Smooth muscle cell (in vitro differentiated cells): ENCODE measurements around the gene RNF214. TPM values are rescaled to one million over a fixed set of nuclear protein-coding genes. Genes with fewer than 3 reads are reported as not detected.
"Not testable (repeated sequence)": the region's sequence is repeated elsewhere in the genome, so short reads cannot be mapped to it uniquely, and the experiment has no call there.

Source experiments
- DNase-seq: peaks from one replicate; lab custom pipeline; 2025; ENCODE audit not compliant: unreplicated experiment; lab: John Stamatoyannopoulos, UW
- H2AFZ ChIP-seq: fragments of 200-600 bp; sonication (generic); 2 replicates; pipeline ENCODE4 v1.6.0; 2016; ENCODE audit warnings: antibody characterized with exemption, low read depth, mild to moderate bottlenecking
- H3F3A ChIP-seq: fragments of 200-600 bp; sonication (generic); 2 replicates; pipeline ENCODE4 v1.6.0; 2017; ENCODE audit warnings: antibody characterized with exemption, low read depth
- H3K27ac ChIP-seq: fragments of 200-600 bp; sonication (generic); 2 replicates; pipeline ENCODE4 v1.5.1; 2016; ENCODE audit warnings: low read depth, mild to moderate bottlenecking
- H3K27me3 ChIP-seq: fragments of 200-600 bp; sonication (generic); 2 replicates; pipeline ENCODE4 v1.6.1; 2016; ENCODE audit warnings: low read depth, mild to moderate bottlenecking
- H3K36me3 ChIP-seq: fragments of 200-600 bp; sonication (generic); 2 replicates; pipeline ENCODE4 v1.5.1; 2016; ENCODE audit warnings: low read depth
- H3K4me1 ChIP-seq: fragments of 200-600 bp; sonication (generic); 2 replicates; pipeline ENCODE4 v1.5.1; 2016; ENCODE audit warnings: low read depth
- H3K4me2 ChIP-seq: fragments of 200-600 bp; sonication (generic); 2 replicates; pipeline ENCODE4 v1.6.0; 2016; ENCODE audit warnings: mild to moderate bottlenecking
- H3K4me3 ChIP-seq: fragments of 200-600 bp; sonication (generic); 2 replicates; pipeline ENCODE4 v1.5.1; 2016; ENCODE audit warnings: mild to moderate bottlenecking
- H3K79me2 ChIP-seq: fragments of 200-600 bp; sonication (generic); 2 replicates; pipeline ENCODE4 v1.6.0; 2016; ENCODE audit warnings: low read depth, mild to moderate bottlenecking
- H3K9ac ChIP-seq: fragments of 200-600 bp; sonication (generic); 2 replicates; pipeline ENCODE4 v1.6.0; 2016; ENCODE audit warnings: low read depth
- H3K9me3 ChIP-seq: fragments of 200-600 bp; sonication (generic); replicated peaks from 2 replicates; pipeline ENCODE4 v1.5.1; 2016; ENCODE audit warnings: low read depth
- H4K20me1 ChIP-seq: fragments of 200-600 bp; sonication (generic); 2 replicates; pipeline ENCODE4 v1.6.0; 2016; ENCODE audit warnings: low read depth
- WGBS: methylation state at CpG from one replicate; pipeline ENCODE4 v1.1.7; 2016; ENCODE audit warnings: low lambda C conversion rate; 5-methylcytosine and 5-hydroxymethylcytosine counted together
- polyA plus RNA-seq: library from polyadenylated mRNA; unstranded; fragments of >200 nt; fragmentation: Nextera tagmentation; extraction: Ambion mirVana; gene quantifications from 2 replicates; pipeline ENCODE4 v1.2.1, GENCODE V29; 2016
- total RNA-seq: library from RNA; depleted of rRNA; stranded (reverse); fragments of >200 nt; gene quantifications from 2 replicates; pipeline ENCODE4 v1.2.3, GENCODE V29; 2014
- TF ChIP-seq, protein P1 (sequence below): fragments of 200-600 bp; sonication (generic); IDR thresholded peaks from 2 replicates; pipeline ENCODE4 v1.5.1; 2017; ENCODE audit warnings: borderline replicate concordance, mild to moderate bottlenecking, antibody characterized with exemption; ENCODE audit not compliant: insufficient read depth, poor library complexity, severe bottlenecking

The RNF214 gene
- total RNA-seq (12.6 and 15.8 TPM in 2 replicates), polyA plus RNA-seq (10.9 and 17.3 TPM in 2 replicates)

DNA sequence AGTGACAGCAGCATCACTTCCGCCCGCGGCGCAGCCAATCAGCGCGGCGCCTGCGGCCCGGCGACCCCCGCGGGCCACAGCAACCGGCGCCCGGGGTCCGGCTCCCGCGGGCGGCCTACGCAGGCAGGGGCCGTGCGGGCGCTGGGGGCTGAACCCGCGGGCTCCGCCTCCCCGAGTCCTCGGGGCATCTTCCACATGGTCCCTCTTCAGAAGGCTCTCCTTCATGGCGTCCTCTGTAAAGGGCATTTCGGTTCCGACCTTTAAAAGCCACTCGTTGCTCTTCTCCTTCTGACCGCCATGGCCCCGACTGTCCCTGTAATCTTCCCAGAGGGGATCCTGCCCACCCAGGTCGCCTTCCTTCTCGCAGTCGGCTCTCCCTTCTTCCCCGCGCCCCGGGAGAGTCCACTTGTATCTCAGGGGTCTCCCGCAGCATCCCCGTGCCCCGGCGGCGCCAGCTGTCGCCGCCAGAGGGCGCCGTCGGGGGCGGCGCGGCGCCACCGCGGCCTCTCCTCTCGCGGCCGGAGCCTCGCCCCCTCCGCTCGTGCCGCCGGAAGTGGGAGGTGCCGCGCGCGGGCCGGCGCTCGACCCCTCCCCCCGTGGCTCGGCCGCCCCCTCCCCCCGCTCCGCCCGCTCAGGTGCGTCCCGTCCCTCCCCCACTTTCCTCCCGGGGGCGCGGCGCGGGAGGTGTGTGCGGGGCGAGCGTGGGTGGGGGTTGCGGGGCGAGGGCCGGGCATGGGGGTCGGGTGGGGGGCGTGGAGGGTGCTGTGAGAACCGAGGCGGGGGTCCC, at the start of gene RNF214:
RNF214 (plus strand) TSS at position 580 of the 787 bp plus-strand sequence. CDS start 1,602 bp downstream, outside the sequence.
- DNase-seq = peak; percentile 66
- H3K4me2 ChIP-seq = peak within 1 kb of the TSS; percentile 99
- no peaks in the 10 kb centered on the region for H3K36me3 ChIP-seq
- peak within 1 kb of the TSS; percentile 96 for H2AFZ ChIP-seq
- H3K79me2 ChIP-seq = peaks cover 51% of the 10 kb centered on the region
- H3K4me3 ChIP-seq = peak within 1 kb of the TSS; percentile 92
- no peaks in the 10 kb centered on the region for H4K20me1 ChIP-seq
- H3K9ac ChIP-seq = peak within 1 kb of the TSS; percentile 88
- TF ChIP-seq, protein P1, sequence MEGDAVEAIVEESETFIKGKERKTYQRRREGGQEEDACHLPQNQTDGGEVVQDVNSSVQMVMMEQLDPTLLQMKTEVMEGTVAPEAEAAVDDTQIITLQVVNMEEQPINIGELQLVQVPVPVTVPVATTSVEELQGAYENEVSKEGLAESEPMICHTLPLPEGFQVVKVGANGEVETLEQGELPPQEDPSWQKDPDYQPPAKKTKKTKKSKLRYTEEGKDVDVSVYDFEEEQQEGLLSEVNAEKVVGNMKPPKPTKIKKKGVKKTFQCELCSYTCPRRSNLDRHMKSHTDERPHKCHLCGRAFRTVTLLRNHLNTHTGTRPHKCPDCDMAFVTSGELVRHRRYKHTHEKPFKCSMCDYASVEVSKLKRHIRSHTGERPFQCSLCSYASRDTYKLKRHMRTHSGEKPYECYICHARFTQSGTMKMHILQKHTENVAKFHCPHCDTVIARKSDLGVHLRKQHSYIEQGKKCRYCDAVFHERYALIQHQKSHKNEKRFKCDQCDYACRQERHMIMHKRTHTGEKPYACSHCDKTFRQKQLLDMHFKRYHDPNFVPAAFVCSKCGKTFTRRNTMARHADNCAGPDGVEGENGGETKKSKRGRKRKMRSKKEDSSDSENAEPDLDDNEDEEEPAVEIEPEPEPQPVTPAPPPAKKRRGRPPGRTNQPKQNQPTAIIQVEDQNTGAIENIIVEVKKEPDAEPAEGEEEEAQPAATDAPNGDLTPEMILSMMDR = peak; percentile 88
- H3K9me3 ChIP-seq = no peaks in the 10 kb centered on the region
- no peaks in the 10 kb centered on the region for H3K27me3 ChIP-seq
- under 1% methylated on average over 57 of the region's 94 CpGs for WGBS
- no peaks in the 10 kb centered on the region for H3F3A ChIP-seq
- H3K4me1 ChIP-seq = peaks cover 10% of the 10 kb centered on the region
- H3K27ac ChIP-seq = peak within 1 kb of the TSS; percentile 72

DNA sequence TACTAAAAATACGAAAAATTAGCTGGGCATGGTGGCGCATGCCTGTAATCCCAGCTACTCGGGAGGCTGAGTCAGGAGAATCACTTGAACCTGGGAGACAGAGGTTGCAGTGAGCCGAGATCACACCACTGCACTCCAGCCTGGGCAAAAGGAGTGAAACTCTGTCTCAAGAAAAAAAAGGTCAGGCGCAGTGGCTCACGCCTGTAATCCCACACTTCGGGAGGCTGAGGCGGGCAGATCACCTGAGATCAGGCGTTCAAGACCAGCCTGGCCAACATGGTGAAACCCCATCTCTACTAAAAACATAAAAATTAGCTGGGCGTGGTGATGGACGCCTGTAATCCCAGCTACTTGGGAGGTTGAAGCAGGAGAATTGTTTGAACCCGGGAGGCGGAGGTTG, 49.3 kb upstream of the RNF214 start:
- H3K27me3 ChIP-seq, H3K9me3 ChIP-seq, DNase-seq, H3K36me3 ChIP-seq, H3K9ac ChIP-seq, H3K4me2 ChIP-seq, H3K4me3 ChIP-seq, H3K79me2 ChIP-seq, H4K20me1 ChIP-seq, H3F3A ChIP-seq, H3K27ac ChIP-seq, H2AFZ ChIP-seq: not testable (repeated sequence)
- H3K4me1 ChIP-seq = peaks cover 10% of the 10 kb centered on the region
- 98% methylated on average over 13 of the region's 13 CpGs for WGBS

DNA sequence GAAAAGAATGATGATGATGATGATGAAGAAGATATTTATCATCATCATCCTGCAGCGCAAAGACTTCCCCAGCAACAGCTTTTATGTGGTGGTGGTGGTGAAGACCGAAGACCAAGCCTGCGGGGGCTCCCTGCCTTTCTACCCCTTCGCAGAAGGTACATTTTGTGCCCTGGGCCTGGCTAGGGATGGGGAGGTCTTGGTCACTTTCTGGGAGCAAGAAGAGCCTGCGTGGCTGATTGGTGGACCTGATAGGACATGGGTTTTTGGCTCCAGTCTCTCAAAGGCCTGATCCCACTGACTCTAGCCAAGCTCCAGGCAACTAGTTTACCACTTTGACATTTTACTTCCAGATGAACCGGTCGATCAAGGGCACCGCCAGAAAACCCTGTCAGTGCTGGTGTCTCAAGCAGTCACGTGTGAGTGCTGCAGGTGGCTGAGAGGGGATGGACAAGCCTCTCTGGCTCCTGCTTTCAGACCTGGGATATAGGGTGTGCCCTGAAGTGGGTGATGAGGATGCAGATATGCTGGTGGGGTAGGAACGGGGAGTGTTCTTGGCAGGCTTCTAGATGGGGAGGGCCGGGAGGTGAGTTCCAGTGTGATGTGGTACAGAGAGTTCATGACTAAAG, 48.6 kb upstream of the RNF214 start:
- no peak overlapping the region for H3K9ac ChIP-seq
- WGBS = 89% methylated on average over 11 of the region's 11 CpGs
- no peak overlapping the region for H2AFZ ChIP-seq
- TF ChIP-seq, protein P1 = no peak
- H4K20me1 ChIP-seq = no peaks in the 10 kb centered on the region
- no peaks in the 10 kb centered on the region for H3K36me3 ChIP-seq
- no peak overlapping the region for H3K4me3 ChIP-seq
- no peak for DNase-seq
- H3K79me2 ChIP-seq = peaks cover 4% of the 10 kb centered on the region
- H3K27ac ChIP-seq = no peak overlapping the region
- H3K4me1 ChIP-seq = peaks cover 8% of the 10 kb centered on the region
- no peaks in the 10 kb centered on the region for H3K27me3 ChIP-seq
- H3K4me2 ChIP-seq = no peak overlapping the region
- H3F3A ChIP-seq = no peaks in the 10 kb centered on the region
- H3K9me3 ChIP-seq = no peaks in the 10 kb centered on the region

DNA sequence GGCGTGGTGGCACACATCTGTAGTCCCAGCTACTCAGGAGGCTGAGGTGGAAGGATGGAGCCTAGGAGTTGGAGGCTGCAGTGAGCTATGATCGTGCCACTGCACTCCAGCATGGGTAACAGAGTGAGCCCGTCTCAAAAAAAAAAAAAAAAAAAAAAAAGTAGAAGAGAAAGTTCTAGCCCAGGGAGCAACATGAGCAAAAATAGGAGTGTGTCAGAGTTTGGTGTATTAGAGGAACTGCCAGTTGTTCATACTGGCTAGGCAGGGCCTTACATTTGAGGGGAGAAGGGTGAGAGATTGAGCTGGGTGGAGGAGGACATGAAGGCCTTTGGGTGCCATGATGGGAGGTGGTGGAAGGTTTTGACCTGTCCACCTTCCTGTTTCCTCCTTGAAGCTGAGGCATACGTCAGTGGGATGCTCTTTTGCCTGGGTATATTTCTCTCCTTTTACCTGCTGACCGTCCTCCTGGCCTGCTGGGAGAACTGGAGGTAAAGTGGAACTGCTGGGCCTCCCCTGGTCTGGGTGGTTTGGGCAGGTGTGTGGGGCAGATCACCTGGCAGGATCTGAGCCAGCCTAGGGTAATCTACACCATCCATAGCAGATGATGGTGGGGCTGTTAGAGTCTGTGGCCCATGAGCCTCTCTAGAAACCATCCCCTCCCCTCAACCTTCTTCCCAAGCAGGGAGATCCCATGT, 46.6 kb upstream of the RNF214 start:
- Histone ChIP-seq H3K27ac (no peak overlapping the region), H4K20me1 (no peaks in the 10 kb centered on the region), H3K4me1 (no peaks in the 10 kb centered on the region), H3K4me2 (no peak overlapping the region), H3K79me2 (peaks cover under 1% of the 10 kb centered on the region), H3K27me3 (no peaks in the 10 kb centered on the region), H3K9ac (no peak overlapping the region), H3K9me3 (no peaks in the 10 kb centered on the region), H3K4me3 (no peak overlapping the region), H3K36me3 (no peaks in the 10 kb centered on the region), H3F3A (no peaks in the 10 kb centered on the region), H2AFZ (no peak overlapping the region)
- WGBS = 98% methylated on average over 5 of the region's 5 CpGs
- no peak for DNase-seq
- TF ChIP-seq, protein P1 = no peak
